COR-L47 (cell line): ENCODE results near the gene NARF.
"Not testable (repeated sequence)": the region's sequence is repeated elsewhere in the genome, so short reads cannot be mapped to it uniquely, and the experiment has no call there.

Experiments used
- DNase-seq: peaks from one replicate; lab custom pipeline; 2025; lab: John Stamatoyannopoulos, UW

Gene NARF

DNA sequence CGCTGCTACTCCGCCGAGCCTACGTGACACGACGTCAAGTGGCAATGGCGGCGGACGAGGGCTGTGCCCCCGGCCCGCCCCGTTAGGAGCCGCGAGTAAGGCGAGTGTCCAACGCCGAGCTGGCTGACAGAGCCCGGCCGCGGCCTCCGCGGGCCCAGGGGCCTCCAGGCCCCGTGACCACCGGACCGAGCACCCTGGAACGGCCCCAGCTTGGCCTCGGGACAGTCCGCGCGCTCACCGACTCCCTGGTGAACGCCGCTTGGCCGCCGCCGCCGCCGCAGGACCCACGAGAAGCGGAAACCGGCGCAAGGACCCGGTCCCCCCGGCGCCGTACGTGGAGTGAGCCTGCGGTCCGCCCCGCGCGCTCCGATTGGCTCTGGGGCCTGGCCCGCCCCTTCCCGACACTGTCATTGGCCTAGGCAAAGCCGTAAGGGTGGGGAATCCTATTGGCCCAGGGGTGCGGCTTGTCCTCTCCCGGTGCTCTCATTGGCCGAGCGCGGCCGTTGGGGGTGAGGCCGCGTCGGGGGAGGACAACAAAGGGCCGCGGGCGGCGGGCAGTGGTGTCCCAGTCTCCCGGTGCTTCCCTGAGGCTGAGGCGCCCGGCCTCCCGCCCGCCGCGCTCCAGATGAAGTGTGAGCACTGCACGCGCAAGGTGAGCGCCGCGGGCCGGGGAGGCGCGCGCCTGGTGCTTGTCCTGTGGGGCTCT lies at the start of gene NARF:
Gene NARF, plus strand, starts transcription at position 563 of the 706 bp plus-strand sequence. Its CDS starts 63 bp downstream, at position 626.
- DNase-seq, result peak; percentile 99

DNA sequence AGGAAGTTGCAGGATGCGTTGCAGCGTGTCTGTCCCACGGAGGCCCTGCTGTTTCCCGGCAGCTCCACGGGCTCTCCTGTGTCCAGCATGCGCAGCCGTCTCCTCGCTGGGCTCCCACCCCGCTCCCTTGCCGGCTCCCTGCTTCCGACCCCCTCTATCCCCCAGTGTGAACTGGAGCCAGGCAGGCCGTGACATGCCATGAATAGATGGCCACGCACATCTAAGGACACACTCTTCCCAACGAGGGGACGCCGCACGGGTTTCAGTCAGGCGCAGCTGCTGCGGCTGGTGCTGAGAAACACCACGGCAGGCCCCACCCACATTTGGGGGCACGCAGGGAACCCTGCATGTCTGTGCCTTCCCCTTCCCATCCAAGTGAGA lies 49.6 kb upstream of the NARF start:
- no peak for DNase-seq

DNA sequence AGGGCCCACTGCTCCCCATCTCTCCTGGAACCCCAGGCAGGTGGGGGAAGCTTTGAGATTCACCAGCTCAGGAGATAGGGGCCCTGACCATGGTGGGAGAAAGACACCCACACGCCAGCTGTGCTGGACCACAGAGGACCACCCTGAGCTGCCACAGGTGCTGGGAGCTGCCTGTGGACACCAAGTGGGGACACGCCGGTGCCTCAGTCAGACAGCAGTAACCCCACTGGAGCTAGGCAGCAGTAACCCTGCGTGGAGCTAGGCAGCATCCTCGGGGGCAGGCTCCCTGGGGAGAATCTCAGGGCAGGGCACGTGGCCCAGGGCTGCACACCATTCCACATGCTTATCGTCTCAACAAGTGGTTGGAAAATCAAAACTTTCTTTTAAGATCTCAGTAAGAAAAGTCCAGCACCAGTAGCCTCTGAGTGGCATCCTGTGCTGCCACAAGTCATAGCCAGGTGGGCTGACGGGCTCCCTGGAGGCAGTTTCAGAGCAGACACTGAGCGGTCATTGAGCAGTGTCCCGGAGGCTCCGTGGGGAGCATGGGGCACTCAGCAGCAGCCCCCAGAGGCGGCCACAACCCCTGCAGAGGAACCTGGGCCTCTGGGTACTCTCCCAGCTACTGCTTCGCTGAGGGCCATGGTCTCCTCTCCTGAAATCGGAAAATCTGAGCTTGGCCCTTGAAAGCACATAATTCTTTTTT lies 48.4 kb upstream of the NARF start:
- no peak for DNase-seq

DNA sequence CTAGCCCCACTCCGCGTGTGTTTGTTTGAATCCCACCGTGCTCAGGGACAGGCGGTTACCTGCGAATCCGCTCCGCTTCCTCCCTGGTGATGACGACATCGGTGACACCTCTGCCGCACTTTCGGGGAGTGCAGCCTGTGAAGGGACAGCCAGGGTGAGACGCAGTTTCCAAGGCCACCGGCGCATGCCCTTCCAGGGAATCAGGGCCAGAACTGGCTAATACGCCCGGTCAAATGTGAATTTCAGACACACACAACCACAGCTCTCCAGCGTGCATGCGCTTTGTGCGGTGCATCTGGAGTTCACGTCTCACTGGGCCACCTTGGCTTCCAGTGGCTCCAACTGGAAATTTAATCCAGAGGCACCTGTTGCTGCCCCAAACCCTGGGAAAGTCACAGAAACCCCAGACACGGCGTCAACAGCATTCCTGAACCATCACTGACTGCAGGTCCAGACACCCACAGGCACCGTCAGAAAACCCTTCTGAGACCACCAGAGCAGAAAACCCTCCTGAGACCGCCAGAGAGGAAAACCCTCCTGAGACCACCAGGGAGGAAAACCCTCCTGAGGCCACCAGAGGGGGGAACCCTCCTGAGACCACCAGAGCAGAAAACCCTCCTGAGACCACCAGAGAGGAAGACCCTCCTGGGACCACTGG lies 47.0 kb upstream of the NARF start:
- DNase-seq, result no peak

DNA sequence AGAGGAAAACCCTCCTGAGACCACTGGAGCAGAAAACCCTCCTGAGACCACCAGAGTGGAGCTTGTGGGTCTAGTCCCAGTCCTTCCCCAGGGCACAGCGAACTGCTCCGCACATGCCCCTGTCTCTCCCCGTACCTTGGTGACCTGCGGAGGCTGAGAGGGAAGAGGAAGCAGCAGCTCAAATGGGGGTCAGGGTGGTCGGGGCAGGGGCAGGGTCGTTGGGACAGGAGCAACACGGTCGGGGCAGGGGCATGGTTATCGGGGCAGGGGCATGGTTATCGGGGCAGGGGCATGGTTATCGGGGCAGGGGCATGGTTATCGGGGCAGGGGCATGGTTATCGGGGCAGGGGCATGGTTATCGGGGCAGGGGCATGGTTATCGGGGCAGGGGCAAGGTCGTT lies 46.5 kb upstream of the NARF start:
- DNase-seq, result not testable (repeated sequence)

DNA sequence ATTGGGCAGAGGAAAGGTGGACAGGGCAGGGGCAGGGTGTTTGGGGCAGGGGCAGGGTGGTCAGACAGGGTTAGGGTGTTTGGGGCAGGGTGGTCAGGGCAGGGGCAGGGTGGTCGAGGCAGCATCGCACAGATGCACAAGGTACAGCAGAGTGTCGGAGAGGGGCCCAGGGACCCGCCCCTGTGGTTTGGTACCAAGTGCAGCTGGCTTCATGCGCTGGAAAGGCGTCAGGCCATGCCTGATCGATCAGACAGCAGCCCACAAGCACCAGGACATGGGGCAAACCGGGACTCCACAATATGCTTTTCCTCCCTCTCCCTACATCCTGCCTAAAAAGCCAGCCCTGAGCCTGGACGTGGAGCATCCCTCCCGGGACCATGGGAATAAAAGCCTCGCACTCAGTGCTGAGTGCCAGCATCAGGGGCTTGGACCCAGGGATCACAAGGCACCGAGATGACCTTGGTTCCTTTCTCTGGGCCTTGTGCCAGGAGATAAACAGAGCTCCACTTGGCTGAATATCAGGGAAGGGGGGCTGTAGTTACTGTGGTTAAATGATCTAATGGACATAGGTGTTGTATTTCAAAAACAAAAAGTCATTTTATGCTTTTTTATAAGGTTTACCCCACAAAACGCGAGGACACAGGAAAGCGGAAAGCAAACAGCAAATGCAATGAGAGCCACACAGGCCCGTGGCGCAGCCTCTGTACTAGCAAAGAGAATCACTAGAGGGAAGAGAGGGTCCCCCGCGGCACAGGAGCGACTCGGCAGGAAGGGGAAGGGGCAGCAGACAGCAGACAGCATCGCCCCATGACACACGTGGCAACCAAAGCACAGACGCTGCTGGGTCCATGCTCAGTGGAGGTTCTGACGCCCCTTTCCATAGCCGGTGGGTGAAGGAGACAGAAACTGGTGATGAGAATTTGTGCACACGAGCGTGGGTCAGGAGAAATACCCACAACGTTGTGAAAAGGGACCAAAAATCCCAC lies 45.7 kb upstream of the NARF start:
- DNase-seq, result peak; percentile 48

DNA sequence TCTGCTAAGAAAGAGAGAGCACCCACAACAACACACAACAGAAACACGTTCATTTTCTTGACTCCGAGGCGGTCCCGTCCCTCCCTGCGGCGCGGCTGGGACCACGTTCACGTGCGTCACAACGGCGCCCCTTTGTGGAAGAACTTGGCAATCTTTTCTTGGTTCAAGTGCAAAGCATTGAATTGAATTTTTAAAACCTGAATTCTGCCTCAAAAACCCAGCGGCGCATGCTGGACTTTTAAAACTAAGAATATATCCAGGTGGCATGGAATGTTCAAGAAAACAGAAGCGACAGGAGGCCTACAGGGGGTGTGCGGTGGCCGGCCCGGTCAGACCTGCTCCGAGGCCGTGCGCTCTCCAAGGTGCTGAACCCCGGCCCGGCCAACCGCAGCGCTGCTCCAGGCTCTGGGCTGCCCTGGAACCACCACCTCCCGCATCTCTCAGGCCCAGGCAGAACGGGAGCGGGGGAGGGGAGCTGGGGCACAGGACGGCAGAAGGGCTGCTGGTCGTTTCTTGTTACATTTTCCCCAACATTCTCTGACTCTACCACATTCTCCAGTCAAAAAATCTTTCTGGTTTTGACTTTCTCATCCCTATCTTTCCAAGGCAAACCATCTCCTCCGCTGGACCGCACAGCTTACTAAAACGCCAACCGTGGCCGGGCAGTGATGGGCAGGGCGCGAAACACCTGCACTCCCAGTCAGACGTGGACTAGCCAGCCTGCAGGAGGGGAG lies 43.8 kb upstream of the NARF start:
- peak; percentile 34 for DNase-seq

DNA sequence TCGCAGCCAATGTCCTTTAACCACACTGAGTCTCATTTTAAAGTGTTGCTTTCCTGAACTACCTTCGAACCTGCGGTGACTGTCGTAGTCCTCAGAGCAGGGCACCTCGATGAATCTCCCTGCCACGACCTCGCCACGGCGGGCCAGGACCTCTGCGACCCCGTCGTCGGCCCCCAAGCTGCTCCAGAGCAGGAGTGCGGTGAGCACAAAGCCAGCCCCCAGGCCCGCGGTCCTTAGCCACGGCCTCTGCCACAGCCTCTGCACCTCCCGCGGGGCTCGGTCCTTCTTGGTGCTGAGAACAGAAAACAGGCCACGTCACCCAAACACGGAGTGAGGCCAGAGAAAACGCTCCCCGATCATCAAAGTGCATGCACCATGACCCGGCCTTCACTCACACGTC lies 43.2 kb upstream of the NARF start:
- DNase-seq, result no peak

DNA sequence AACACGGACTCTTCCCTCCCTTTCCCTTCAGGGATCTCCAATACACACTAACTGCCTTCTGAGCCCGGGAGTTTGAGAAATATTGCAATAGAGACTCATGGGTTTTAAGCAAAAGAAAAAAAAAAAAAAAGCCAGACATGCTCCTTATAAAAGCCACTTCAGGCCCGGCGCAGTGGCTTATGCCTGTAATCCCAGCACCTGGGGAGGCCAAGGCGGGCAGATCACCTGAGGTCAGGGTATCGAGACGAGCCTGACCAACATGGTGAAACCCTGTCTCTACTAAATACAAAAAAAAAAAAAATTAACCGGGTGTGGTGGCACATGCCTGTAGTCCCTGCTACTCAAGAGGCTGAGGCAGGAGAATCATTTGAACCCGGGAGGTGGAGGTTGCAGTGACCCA lies 42.8 kb upstream of the NARF start:
- no peak for DNase-seq

DNA sequence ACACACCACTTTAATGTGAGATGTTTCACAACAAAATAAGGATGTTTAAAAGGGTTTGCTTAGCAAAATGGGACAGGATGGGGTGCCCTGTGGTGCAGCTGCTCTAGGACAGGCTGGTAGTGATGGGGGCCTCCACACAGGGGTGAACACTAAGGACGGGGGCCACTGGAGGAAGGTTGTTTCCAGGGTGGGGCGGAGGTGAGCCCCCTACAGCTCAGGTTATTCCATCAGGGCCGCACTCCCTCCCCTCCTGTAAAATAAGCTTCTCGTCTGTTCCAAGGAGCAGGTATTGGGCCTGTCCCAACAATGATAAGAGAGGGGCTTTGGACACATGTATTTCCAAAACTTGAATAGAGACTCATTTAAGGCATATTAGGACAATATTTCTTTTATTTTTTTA lies 42.3 kb upstream of the NARF start:
- no peak for DNase-seq

DNA sequence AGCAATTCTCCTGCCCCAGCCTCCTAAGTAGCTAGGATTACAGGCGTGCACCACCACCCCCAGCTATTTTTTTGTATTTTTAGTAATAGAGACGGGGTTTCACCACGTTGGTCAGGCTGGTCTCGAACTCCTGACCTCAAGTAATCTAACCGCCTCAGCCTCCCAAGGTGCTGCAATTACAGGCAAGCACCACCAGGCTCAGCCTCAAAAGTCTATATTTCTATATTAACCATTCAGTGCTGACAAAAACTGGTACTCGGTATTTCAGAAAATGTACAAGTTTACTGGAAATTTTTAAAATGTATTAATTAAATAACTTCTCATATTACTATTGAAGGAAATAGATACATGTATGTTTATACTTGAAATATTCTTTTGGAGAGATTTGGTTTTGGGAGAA lies 41.8 kb upstream of the NARF start:
- DNase-seq, result no peak

DNA sequence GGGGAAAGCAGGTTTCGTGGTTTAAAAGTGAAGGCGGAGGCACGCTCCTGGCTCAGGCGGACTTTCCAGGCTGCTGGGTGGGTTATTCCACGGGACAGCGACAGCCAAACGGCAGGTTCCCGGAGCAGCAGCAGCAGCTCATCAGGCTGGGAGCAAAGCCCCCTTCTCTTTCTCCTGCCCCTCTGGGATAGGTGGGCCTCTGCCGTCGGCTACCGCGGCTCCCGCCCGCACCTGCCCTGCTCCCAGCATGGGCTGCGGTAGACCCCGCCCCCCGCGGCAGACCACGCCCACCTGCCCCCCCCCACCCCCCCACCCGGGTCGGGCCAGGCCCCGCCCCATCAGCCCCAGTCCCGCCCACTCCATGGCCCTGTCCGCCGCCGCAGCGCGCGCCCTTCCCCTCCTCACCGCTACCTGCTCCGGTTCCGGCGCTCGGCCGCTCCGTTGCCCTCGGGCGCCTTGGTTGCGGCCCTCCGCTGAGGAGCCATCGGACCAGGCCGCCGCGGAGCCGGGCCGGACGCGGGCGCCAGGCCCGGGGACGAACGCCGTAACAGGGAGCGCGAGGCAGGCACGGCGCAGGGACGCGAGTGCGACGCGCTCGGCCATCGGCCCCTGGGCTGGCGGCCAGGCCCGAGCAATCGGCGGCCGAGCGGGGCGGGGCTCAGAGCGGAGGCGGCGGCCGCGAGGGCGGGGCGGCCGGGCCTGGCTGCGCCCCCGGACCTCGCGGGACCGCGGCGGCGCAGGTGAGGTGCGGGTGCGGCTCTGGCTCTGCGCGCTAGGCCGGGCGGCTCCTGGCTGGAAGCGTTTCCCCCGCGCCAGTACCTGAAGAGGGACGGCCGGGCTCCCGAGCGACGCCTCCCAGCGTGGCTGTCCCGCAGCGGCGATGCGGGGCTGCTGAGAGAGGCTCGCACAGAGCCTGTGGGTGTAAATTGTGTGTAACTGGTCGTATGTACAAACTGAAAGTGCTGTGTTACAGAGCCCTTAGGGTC lies 40.2 kb upstream of the NARF start, which contains the start of the genes HEXD and OGFOD3:
Gene HEXD, plus strand, starts transcription at position 347 of the 986 bp plus-strand sequence. CDS start 1,453 bp downstream, outside the sequence.
Gene OGFOD3, minus strand, starts transcription at position 586 of the 986 bp plus-strand sequence. Its CDS starts 101 bp downstream, at position 485.
- DNase-seq, result peak; percentile 86

DNA sequence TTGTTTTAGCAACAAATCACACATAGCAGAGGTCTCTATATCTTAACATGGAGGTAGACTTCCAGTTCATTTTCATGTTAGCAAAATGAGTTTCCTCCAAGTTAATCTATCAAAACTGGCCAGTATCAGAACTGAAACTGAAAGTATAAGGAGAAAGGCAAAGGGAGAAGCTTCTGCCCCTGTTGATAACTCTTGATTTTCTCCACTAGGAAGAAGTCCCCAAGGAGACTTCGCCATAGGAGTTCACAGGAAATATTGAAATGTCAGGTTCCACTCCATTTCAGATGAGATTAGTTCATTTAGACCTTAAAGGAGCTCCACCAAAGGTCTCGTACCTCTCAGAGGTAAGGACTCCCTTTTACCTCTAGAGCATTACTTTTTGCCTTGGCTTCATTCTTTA lies 39.0 kb upstream of the NARF start:
- no peak for DNase-seq

DNA sequence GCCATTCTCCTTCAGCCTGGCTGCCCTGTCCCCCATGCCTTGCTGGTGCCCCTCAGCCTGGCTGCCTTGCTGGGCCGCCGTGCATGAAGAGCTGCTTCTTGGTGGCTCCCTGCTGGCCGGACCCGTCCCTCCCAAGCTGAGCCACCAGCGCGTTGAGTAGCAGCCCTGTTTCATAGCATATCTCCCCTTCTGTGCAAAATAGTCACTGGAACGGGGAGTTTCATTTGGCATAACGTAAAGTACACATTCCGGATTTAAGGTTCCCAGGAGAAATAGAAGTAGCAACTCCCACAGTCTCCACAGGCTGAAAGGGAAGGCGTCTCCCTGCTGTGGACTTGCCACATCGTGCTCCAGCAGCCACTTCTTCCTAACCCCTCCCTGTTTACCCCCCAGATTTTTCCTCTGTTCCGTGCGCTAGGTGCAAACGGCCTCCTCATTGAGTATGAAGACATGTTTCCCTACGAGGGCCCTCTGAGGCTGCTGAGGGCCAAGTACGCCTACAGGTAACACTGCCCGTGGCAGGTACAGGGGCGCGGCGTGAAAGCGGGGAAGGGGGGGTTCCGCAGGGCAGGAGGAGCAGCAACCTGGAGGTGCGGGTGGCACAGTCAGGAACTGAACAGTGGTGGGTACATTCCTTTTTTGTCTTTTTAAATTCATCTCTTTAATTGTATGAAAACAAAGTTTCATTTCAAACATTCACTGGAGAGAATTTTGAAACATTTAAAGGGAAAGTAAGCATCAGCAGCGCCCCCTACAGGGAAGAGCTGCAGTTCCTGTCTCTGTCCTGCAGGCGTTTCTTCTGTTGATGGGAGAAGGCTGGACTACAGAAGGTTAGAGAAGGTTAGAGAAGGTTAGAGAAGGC lies 34.3 kb upstream of the NARF start:
- no peak for DNase-seq

DNA sequence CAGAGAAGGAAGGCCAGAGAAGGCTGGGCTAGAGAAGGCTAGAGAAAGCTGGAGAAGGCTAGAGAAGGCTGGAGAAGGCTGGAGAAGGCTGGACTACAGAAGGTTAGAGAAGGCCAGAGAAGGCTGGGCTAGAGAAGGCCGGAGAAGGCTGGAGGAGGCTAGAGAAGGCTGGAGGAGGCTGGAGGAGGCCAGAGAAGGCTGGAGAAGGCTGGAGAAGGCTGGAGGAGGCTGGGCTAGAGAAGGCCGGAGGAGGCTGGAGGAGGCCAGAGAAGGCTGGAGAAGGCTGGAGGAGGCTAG lies 33.7 kb upstream of the NARF start:
- no peak for DNase-seq

DNA sequence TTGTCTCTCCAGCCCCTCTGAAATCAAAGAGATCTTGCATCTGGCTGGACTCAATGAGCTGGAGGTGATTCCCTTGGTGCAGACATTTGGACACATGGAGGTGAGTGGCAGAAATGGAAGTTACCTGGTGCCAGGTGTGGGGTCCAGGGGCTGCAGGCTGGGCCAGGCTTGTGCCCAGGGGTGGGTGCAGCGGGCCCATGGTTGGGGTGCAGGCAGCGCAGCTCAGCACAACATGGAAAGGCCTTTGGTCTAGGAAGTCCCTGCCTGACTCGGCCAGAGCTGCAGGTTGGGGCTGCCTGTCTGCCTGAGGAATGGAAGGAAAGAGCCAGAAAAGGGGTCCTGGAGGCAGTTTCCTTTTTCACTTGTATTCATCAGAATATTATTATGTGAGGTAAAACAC lies 30.0 kb upstream of the NARF start:
- DNase-seq, result no peak

DNA sequence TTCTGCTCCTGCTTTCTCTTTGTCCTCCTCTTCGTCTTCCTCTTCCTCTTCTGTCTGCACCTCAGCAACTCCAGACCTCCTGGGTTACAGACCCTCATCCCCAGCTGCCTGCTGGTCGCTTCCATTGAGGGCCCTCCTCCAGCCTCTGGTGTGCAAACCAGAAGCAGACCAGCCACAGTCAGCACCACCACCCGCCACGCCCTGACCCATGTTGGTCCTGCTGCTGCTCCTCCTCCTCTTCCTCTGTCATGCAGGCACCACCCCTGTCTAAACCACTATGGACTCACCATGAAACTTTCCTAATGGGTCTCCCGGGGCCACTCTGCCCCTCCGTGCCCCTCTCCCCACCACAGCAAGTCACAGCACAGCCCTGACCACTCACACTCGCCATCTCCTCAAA lies 28.7 kb upstream of the NARF start:
- no peak for DNase-seq

DNA sequence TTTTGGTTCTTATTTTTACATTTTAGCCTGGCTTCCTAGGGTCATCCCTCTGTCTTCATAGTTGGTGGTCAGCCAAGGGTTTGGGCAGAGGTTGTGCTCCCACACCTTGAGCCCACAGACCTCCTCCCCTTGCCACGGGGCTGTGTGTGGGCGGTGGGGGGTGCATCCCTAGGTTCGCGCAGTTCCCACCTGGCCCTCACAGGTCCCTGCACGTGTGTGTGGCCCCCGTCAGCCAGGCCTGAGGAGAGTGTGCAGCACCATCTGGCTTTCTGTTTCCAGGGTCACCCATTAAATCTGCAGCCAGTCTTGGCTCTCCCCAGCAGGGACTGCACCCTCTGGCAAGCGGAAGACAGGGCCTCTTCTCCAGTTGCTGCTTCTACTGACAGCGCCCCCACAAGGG lies 26.5 kb upstream of the NARF start:
- DNase-seq, result no peak

DNA sequence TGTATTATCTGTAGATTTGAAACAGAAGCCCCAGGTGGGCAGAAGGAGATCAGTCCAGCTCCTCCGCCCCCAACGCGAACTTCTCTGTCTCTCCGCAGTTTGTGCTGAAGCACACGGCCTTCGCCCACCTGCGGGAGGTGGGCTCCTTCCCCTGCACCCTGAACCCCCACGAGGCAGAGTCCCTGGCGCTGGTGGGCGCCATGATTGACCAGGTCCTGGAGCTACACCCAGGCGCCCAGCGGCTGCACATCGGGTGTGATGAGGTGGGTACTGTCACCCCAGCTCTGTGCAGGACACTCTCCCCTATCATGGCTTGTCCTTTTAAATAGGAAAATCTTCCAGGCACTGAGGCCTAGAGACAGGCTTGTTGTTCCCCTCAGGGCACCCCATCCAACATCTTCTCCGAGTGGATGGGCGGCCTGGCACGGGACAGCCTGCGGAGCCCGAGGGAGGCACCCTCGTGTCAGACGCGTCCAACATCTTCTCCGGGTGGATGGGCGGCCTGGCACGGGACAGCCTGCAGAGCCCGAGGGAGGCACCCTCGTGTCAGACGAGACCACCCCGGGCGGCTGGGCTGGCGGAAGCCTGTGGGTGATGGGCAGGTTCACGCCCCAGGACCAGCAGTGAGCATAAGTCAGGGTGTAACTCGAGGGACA lies 24.9 kb upstream of the NARF start:
- no peak for DNase-seq
